NCI-H345 (cell line): ENCODE results near the gene CRB1.

Experiments
- DNase-seq: peaks from one replicate; lab custom pipeline; 2025; lab: John Stamatoyannopoulos, UW

CRB1 gene

GRCh38 chr1:197351821-197352440 is 83.9 kb downstream of the CRB1 start:
- no peak for DNase-seq

- DNase-seq, result no peak
Measured at GRCh38 chr1:197355248-197355995, 87.4 kb downstream of the CRB1 start.

GRCh38 chr1:197356723-197357533 is 88.9 kb downstream of the CRB1 start:
- DNase-seq, result peak; percentile 38

- DNase-seq, result no peak
Measured at GRCh38 chr1:197358959-197359358, 90.9 kb downstream of the CRB1 start.

- no peak for DNase-seq
Measured at GRCh38 chr1:197360068-197360467, 92.0 kb downstream of the CRB1 start.

GRCh38 chr1:197362871-197363270 is 94.8 kb downstream of the CRB1 start:
- DNase-seq, result no peak

- DNase-seq, result no peak
Measured at GRCh38 chr1:197363855-197364254, 95.8 kb downstream of the CRB1 start.

GRCh38 chr1:197366996-197367395 is 98.9 kb downstream of the CRB1 start:
- no peak for DNase-seq

GRCh38 chr1:197367627-197368026 is 99.6 kb downstream of the CRB1 start:
- no peak for DNase-seq

- DNase-seq, result no peak
Measured at GRCh38 chr1:197374428-197374827, 106.4 kb downstream of the CRB1 start.

- no peak for DNase-seq
Measured at GRCh38 chr1:197384471-197384870, 116.4 kb downstream of the CRB1 start.

- DNase-seq, result no peak
Measured at GRCh38 chr1:197388801-197389200, 120.7 kb downstream of the CRB1 start.

- DNase-seq, result no peak
Measured at GRCh38 chr1:197390856-197391255, 122.8 kb downstream of the CRB1 start.

GRCh38 chr1:197391303-197392226 is 123.5 kb downstream of the CRB1 start:
- DNase-seq, result no peak

GRCh38 chr1:197392541-197392940 is 124.5 kb downstream of the CRB1 start:
- no peak for DNase-seq

- DNase-seq, result no peak
Measured at GRCh38 chr1:197393105-197393504, 125.1 kb downstream of the CRB1 start.

- DNase-seq, result no peak
Measured at GRCh38 chr1:197393772-197394171, 125.7 kb downstream of the CRB1 start.

- DNase-seq, result no peak
Measured at GRCh38 chr1:197394831-197395608, 127.0 kb downstream of the CRB1 start.

- no peak for DNase-seq
Measured at GRCh38 chr1:197397895-197398294, 129.8 kb downstream of the CRB1 start.

GRCh38 chr1:197399755-197400521 is 131.9 kb downstream of the CRB1 start:
- peak; percentile 32 for DNase-seq
